SK-N-SH treated with all-trans-retinoic acid at 6 μM for 48 hours (cell line): ENCODE measurements around the gene TRIM56.
"Not testable (repeated sequence)": the region's sequence is repeated elsewhere in the genome, so short reads cannot be mapped to it uniquely, and the experiment has no call there.

Source experiments
- ATAC-seq: fragments of 200-7000 bp; cut with Tn5 transposase; 3 replicates; pipeline ENCODE4 v1.9.1; 2020; ENCODE audit warnings: mild to moderate bottlenecking, moderate library complexity
- ARNTL ChIP-seq: fragments of 450-650 bp; formaldehyde crosslinking; IDR thresholded peaks from 2 replicates; pipeline ENCODE4 v1.5.0; 2020; ENCODE audit warnings: low read depth, mild to moderate bottlenecking, moderate library complexity, borderline replicate concordance
- BACH2 ChIP-seq: fragments of 250-450 bp; sonication (Bioruptor Pico); IDR thresholded peaks from 2 replicates; pipeline ENCODE4 v1.9.0; 2021; ENCODE audit warnings: mild to moderate bottlenecking, borderline replicate concordance
- CSDC2 ChIP-seq: fragments of 250-450 bp; sonication (Bioruptor Pico); IDR thresholded peaks from 2 replicates; pipeline ENCODE4 v1.5.0; 2020; ENCODE audit warnings: mild to moderate bottlenecking, moderate library complexity
- CSRNP3 ChIP-seq: fragments of 250-450 bp; sonication (Bioruptor Pico); IDR thresholded peaks from 2 replicates; pipeline ENCODE4 v1.5.1; 2021; ENCODE audit warnings: mild to moderate bottlenecking, moderate library complexity
- GLIS3 ChIP-seq: fragments of 250-450 bp; sonication (Bioruptor Pico); IDR thresholded peaks from 2 replicates; pipeline ENCODE4 v1.5.0; 2020; ENCODE audit warnings: mild to moderate bottlenecking, moderate library complexity
- ISL1 ChIP-seq: fragments of 250-450 bp; sonication (Bioruptor Pico); IDR thresholded peaks from 2 replicates; pipeline ENCODE4 v2.1.2; 2022; ENCODE audit warnings: mild to moderate bottlenecking, moderate library complexity
- OSR1 ChIP-seq: fragments of 250-450 bp; sonication (Bioruptor Pico); IDR thresholded peaks from 2 replicates; pipeline ENCODE4 v1.8.0; 2022; ENCODE audit warnings: moderate library complexity, mild to moderate bottlenecking, inconsistent platforms
- PATZ1 ChIP-seq: fragments of 250-450 bp; sonication (Bioruptor Pico); IDR thresholded peaks from 2 replicates; pipeline ENCODE4 v1.8.0; 2020; ENCODE audit warnings: mild to moderate bottlenecking, moderate library complexity, borderline replicate concordance
- POU6F1 ChIP-seq: fragments of 250-450 bp; sonication (Bioruptor Pico); IDR thresholded peaks from 2 replicates; pipeline ENCODE4 v1.8.0; 2021; ENCODE audit warnings: low read depth, mild to moderate bottlenecking, moderate library complexity, borderline replicate concordance
- PPARA ChIP-seq: fragments of 250-450 bp; sonication (Bioruptor Pico); IDR thresholded peaks from 2 replicates; pipeline ENCODE4 v1.5.0; 2020; ENCODE audit warnings: mild to moderate bottlenecking, borderline replicate concordance
- RARB ChIP-seq: fragments of 250-450 bp; sonication (Bioruptor Pico); IDR thresholded peaks from 2 replicates; pipeline ENCODE4 v1.8.0; 2021; ENCODE audit warnings: mild to moderate bottlenecking, moderate library complexity
- SNAI2 ChIP-seq: fragments of 250-450 bp; sonication (Bioruptor Pico); IDR thresholded peaks from 2 replicates; pipeline ENCODE4 v1.5.0; 2020; ENCODE audit warnings: mild to moderate bottlenecking, moderate library complexity
- TCF4 ChIP-seq: fragments of 250-450 bp; sonication (Bioruptor Pico); IDR thresholded peaks from 2 replicates; pipeline ENCODE4 v1.8.0; 2021; ENCODE audit warnings: mild to moderate bottlenecking, moderate library complexity, borderline replicate concordance
- TOX ChIP-seq: fragments of 250-450 bp; sonication (Bioruptor Pico); IDR thresholded peaks from 2 replicates; pipeline ENCODE4 v1.8.0; 2021; ENCODE audit warnings: mild to moderate bottlenecking, moderate library complexity, borderline replicate concordance
- TSHZ2 ChIP-seq: fragments of 250-450 bp; sonication (Bioruptor Pico); IDR thresholded peaks from 2 replicates; pipeline ENCODE4 v1.5.0; 2020; ENCODE audit warnings: mild to moderate bottlenecking, moderate library complexity
- ZC3H10 ChIP-seq: fragments of 250-450 bp; sonication (Bioruptor Pico); IDR thresholded peaks from 2 replicates; pipeline ENCODE4 v1.5.1; 2021; ENCODE audit warnings: mild to moderate bottlenecking, moderate library complexity
- ZFP3 ChIP-seq: fragments of 250-450 bp; sonication (Bioruptor Pico); IDR thresholded peaks from 2 replicates; pipeline ENCODE4 v1.5.0; 2020; ENCODE audit warnings: mild to moderate bottlenecking, moderate library complexity
- ZFP30 ChIP-seq: fragments of 450-650 bp; formaldehyde crosslinking; IDR thresholded peaks from 2 replicates; pipeline ENCODE4 v1.5.0; 2022; ENCODE audit warnings: mild to moderate bottlenecking, moderate library complexity
- ZNF565 ChIP-seq: fragments of 450-650 bp; formaldehyde crosslinking; conservative IDR thresholded peaks from 2 replicates; pipeline ENCODE4 v1.5.0; 2020; ENCODE audit warnings: low read depth, mild to moderate bottlenecking, moderate library complexity
- ZNF70 ChIP-seq: fragments of 450-650 bp; formaldehyde crosslinking; IDR thresholded peaks from 2 replicates; pipeline ENCODE4 v1.5.0; 2020; ENCODE audit warnings: mild to moderate bottlenecking, moderate library complexity
- ZNF8 ChIP-seq: fragments of 450-650 bp; formaldehyde crosslinking; IDR thresholded peaks from 2 replicates; pipeline ENCODE4 v1.5.0; 2020; ENCODE audit warnings: mild to moderate bottlenecking, moderate library complexity

TRIM56 gene

GRCh38 chr7:101100858-101101847 lies 15.9 kb downstream of the TRIM56 start:
- TF ChIP-seq BACH2 (CRISPR knock-in tag) (no peak), CSRNP3 (CRISPR knock-in tag) (no peak), CSDC2 (CRISPR knock-in tag) (no peak), TSHZ2 (CRISPR knock-in tag) (no peak), RARB (CRISPR knock-in tag) (no peak), ZFP3 (CRISPR knock-in tag) (peak; percentile 94), ARNTL (CRISPR knock-in tag) (no peak)
- peak; percentile 43 for ATAC-seq

- TF ChIP-seq ZNF565 (CRISPR knock-in tag) (no peak), ZC3H10 (no peak), ZFP3 (CRISPR knock-in tag) (no peak), ZNF8 (CRISPR knock-in tag) (no peak), ISL1 (no peak), GLIS3 (CRISPR knock-in tag) (no peak), TCF4 (no peak), TOX (CRISPR knock-in tag) (no peak), POU6F1 (CRISPR knock-in tag) (no peak), ARNTL (CRISPR knock-in tag) (no peak), ZNF70 (CRISPR knock-in tag) (no peak), PPARA (CRISPR knock-in tag) (no peak), SNAI2 (CRISPR knock-in tag) (no peak), CSRNP3 (CRISPR knock-in tag) (no peak), ZFP30 (CRISPR knock-in tag) (no peak), OSR1 (CRISPR knock-in tag) (no peak)
- ATAC-seq = no peak
Observed at GRCh38 chr7:101102026-101102425, 16.7 kb downstream of the TRIM56 start.

GRCh38 chr7:101103701-101104100 lies 18.4 kb downstream of the TRIM56 start:
- not testable (repeated sequence) for ATAC-seq

- ATAC-seq = no peak
- no peak for TF ChIP-seq CSRNP3 (CRISPR knock-in tag)
- TF ChIP-seq ZNF70 (CRISPR knock-in tag) = no peak
- TF ChIP-seq GLIS3 (CRISPR knock-in tag) = no peak
- TF ChIP-seq ZC3H10 = no peak
- TF ChIP-seq ISL1 = no peak
- TF ChIP-seq PATZ1 = no peak
- no peak for TF ChIP-seq BACH2 (CRISPR knock-in tag)
- no peak for TF ChIP-seq TCF4
- no peak for TF ChIP-seq CSDC2 (CRISPR knock-in tag)
- TF ChIP-seq ZFP3 (CRISPR knock-in tag) = no peak
- no peak for TF ChIP-seq ZFP30 (CRISPR knock-in tag)
Observed at GRCh38 chr7:101104193-101104713, 19.0 kb downstream of the TRIM56 start.
